GM21619 (cell line): ENCODE data around the gene BHMT2.

ENCODE experiments used
- ATAC-seq: cut with Tn5 transposase; IDR thresholded peaks from one replicate; pipeline ENCODE4 v1.9.1; 2021; ENCODE audit not compliant: unreplicated experiment

The BHMT2 gene

GRCh38 chr5:79069488-79070349 lies at the start of gene BHMT2, which contains the start of gene DMGDH:
Gene BHMT2, plus strand, starts transcription at chr5:79069767. Its CDS starts 16 bp downstream, at chr5:79069783.
Gene DMGDH, minus strand, starts transcription at chr5:79069674. Its CDS starts 54 bp downstream, at chr5:79069620.
- no peak for ATAC-seq

GRCh38 chr5:79020861-79021561 lies 48.6 kb upstream of the BHMT2 start:
- no peak for ATAC-seq

- no peak for ATAC-seq
These were observed 47.8 kb upstream of the BHMT2 start for GRCh38 chr5:79021753-79022152.

- no peak for ATAC-seq
These were observed 46.8 kb upstream of the BHMT2 start for GRCh38 chr5:79022771-79023170.

- ATAC-seq: no peak
These were observed 46.2 kb upstream of the BHMT2 start for GRCh38 chr5:79023348-79023747.

- no peak for ATAC-seq
These were observed 45.6 kb upstream of the BHMT2 start for GRCh38 chr5:79023947-79024346.

- ATAC-seq: no peak
These were observed 44.5 kb upstream of the BHMT2 start for GRCh38 chr5:79025054-79025472.

GRCh38 chr5:79030663-79031484 lies 38.7 kb upstream of the BHMT2 start:
- no peak for ATAC-seq

- no peak for ATAC-seq
These were observed 38.1 kb upstream of the BHMT2 start for GRCh38 chr5:79031485-79031867.

- ATAC-seq: no peak
These were observed 37.4 kb upstream of the BHMT2 start for GRCh38 chr5:79032031-79032695.

- no peak for ATAC-seq
These were observed 36.8 kb upstream of the BHMT2 start for GRCh38 chr5:79032782-79033181.

- ATAC-seq: no peak
These were observed 34.3 kb upstream of the BHMT2 start for GRCh38 chr5:79035237-79035636.

GRCh38 chr5:79036769-79037168 lies 32.8 kb upstream of the BHMT2 start:
- ATAC-seq: no peak

- no peak for ATAC-seq
These were observed 27.4 kb upstream of the BHMT2 start for GRCh38 chr5:79042188-79042587.

GRCh38 chr5:79047199-79047598 lies 22.4 kb upstream of the BHMT2 start:
- no peak for ATAC-seq

GRCh38 chr5:79048437-79048836 lies 21.1 kb upstream of the BHMT2 start:
- ATAC-seq: no peak

GRCh38 chr5:79050498-79050897 lies 19.1 kb upstream of the BHMT2 start:
- no peak for ATAC-seq

- no peak for ATAC-seq
These were observed 16.2 kb upstream of the BHMT2 start for GRCh38 chr5:79053321-79053720.

GRCh38 chr5:79055017-79055416 lies 14.6 kb upstream of the BHMT2 start:
- ATAC-seq: no peak

GRCh38 chr5:79056847-79057246 lies 12.7 kb upstream of the BHMT2 start:
- ATAC-seq: no peak

GRCh38 chr5:79059674-79060073 lies 9.9 kb upstream of the BHMT2 start:
- no peak for ATAC-seq
